SU-DHL-6 (cell line): Measurements from ENCODE around the gene FAH.

Experiments used
- EZH2phosphoT487 ChIP-seq: fragments of 200-600 bp; sonication (generic), shearing (Covaris generic); conservative IDR thresholded peaks from 2 replicates; pipeline ENCODE4 v1.6.1; 2018; ENCODE audit warnings: mild to moderate bottlenecking, antibody characterized with exemption, low read length, moderate library complexity, mixed read lengths
- TF ChIP-seq, protein P1 (sequence below): fragments of 200-600 bp; sonication (generic); IDR thresholded peaks from one replicate; pipeline ENCODE4 v1.5.1; 2017; ENCODE audit warnings: antibody characterized with exemption, mild to moderate bottlenecking, low read length, moderate library complexity; ENCODE audit not compliant: insufficient read depth, poor library complexity, severe bottlenecking

DNA sequence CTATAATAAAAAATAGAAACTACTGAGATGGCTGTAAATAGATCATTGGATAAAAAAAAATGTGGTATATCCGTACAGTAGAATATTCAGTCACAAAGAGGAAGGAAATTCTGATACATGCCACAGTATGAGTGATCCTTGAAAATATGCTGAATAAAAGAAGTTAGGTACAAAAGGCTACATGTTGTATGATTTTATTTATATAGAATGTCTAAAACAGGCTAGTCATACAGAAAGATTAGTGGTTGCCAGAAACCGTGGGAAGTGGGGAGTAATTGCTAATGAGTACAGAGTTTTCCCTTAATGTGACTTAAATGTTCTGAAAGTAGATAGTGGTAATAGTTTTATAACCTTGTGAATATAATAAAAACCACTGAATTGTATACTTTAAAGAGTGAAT lies 24.9 kb upstream of the FAH start:
- no peak for TF ChIP-seq EZH2phosphoT487
- TF ChIP-seq, protein P1, sequence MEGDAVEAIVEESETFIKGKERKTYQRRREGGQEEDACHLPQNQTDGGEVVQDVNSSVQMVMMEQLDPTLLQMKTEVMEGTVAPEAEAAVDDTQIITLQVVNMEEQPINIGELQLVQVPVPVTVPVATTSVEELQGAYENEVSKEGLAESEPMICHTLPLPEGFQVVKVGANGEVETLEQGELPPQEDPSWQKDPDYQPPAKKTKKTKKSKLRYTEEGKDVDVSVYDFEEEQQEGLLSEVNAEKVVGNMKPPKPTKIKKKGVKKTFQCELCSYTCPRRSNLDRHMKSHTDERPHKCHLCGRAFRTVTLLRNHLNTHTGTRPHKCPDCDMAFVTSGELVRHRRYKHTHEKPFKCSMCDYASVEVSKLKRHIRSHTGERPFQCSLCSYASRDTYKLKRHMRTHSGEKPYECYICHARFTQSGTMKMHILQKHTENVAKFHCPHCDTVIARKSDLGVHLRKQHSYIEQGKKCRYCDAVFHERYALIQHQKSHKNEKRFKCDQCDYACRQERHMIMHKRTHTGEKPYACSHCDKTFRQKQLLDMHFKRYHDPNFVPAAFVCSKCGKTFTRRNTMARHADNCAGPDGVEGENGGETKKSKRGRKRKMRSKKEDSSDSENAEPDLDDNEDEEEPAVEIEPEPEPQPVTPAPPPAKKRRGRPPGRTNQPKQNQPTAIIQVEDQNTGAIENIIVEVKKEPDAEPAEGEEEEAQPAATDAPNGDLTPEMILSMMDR = no peak
